T-helper 1 cell treated with Interleukin-12 subunit alpha and Interleukin-12 subunit beta and Interleukin-4 antibody, amounts not matched to agents 30 μg/mL and 1 μg/mL, for 36 hours (primary cell): ENCODE results near the gene CMA1.
"Not testable (repeated sequence)": the region's sequence is repeated elsewhere in the genome, so short reads cannot be mapped to it uniquely, and the experiment has no call there.

Source experiments
- H3K27ac Mint-ChIP-seq: one replicate; pipeline ENCODE4 v1.8.0; 2021; ENCODE audit warnings: mild to moderate bottlenecking, mixed read lengths
- H3K27me3 Mint-ChIP-seq: one replicate; pipeline ENCODE4 v1.8.0; 2021; ENCODE audit warnings: low read depth, mixed read lengths
- H3K36me3 Mint-ChIP-seq: one replicate; pipeline ENCODE4 v1.8.0; 2021; ENCODE audit warnings: low read depth, mixed read lengths
- H3K4me1 Mint-ChIP-seq: one replicate; pipeline ENCODE4 v1.8.0; 2021; ENCODE audit warnings: low read depth, mixed read lengths
- H3K4me3 Mint-ChIP-seq: one replicate; pipeline ENCODE4 v1.8.0; 2021; ENCODE audit warnings: mild to moderate bottlenecking, moderate library complexity, mixed read lengths
- H3K9me3 Mint-ChIP-seq: one replicate; pipeline ENCODE4 v1.8.0; 2021; ENCODE audit warnings: mixed read lengths

The CMA1 gene

GRCh38 chr14:24483604-24484252 lies 24.3 kb downstream of the CMA1 start:
- peaks cover 17% of the 10 kb centered on the region for H3K4me1 Mint-ChIP-seq
- H3K9me3 Mint-ChIP-seq: peaks cover 5% of the 10 kb centered on the region
- no peaks in the 10 kb centered on the region for H3K36me3 Mint-ChIP-seq
- H3K27me3 Mint-ChIP-seq: no peaks in the 10 kb centered on the region
- peak overlapping the region; percentile 18 for H3K4me3 Mint-ChIP-seq
- H3K27ac Mint-ChIP-seq: no peak overlapping the region

DNA sequence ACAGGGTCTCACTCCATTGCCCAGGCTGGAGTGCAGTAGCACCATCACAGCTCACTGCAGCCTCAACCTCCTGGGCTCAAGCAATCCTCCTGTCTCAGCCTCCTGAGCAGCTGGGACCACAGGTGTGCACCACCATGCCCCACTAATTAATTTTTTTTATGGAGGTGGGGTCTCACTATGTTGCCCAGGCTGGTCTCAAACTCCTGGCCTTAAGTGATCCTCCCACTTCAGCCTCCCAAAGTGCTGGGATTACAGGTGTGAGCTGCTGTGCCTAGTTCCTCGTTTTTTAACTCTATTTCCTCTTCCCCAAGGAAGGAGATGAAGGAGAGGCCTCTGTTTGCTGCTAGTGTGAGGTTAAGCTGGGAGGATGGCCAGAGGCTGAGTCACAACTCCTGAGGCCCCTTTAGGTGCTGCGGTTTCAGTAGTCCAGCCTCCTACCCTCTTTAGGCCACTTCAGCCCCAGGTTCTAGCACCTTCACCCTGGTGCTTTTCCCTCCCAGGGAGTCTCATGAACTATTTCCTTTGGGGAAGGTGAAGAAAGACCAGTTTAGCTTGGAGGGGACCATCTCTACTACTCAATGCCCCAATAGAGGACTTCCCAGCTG lies 25.3 kb downstream of the CMA1 start:
- not testable (repeated sequence) for H3K4me3 Mint-ChIP-seq, H3K36me3 Mint-ChIP-seq, H3K27me3 Mint-ChIP-seq, H3K9me3 Mint-ChIP-seq, H3K27ac Mint-ChIP-seq
- peaks cover 17% of the 10 kb centered on the region for H3K4me1 Mint-ChIP-seq

DNA sequence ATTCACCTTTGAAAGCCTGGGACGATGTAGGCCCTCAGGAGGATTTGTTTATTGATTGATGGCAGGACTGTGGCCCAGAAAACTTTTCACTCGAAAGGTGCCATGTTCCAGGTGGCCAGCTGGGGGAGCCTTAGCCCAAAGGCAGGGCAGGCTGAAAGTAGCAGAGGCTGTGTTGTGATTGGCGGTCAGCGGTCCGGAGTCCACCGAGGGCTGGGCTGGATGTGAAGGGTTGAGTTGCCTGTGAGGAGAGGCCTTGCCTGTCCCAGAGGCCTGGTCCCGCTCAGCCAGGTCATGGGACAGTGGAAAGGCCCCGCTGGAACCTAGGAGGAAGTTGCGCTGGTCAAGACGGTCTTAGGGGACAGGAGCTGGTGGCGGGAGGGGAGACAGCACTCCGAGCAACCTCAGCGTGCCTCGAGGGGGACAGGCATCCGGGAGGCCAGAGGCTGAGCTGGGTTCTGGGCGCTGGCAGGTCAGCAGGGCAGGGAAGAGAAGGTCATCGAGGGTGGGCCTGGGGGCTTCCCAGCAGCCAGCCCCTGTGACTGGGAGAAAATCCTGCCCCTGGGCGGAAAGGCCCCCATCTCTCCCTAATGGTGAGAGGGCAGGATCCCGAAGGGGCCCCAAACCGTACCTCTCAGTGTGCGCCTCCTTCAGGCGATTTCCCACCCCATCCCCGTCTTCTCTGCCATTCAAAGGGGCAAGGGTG lies 26.3 kb downstream of the CMA1 start:
- H3K4me1 Mint-ChIP-seq: peaks cover 17% of the 10 kb centered on the region
- peak overlapping the region; percentile 52 for H3K27ac Mint-ChIP-seq
- peak overlapping the region; percentile 57 for H3K4me3 Mint-ChIP-seq

GRCh38 chr14:24479999-24480398 lies 28.1 kb downstream of the CMA1 start:
- H3K36me3 Mint-ChIP-seq, H3K27ac Mint-ChIP-seq, H3K9me3 Mint-ChIP-seq, H3K4me3 Mint-ChIP-seq, H3K27me3 Mint-ChIP-seq: not testable (repeated sequence)
- peaks cover 17% of the 10 kb centered on the region for H3K4me1 Mint-ChIP-seq

More for the DNA sequence above, 26.3 kb downstream of the CMA1 start:
- no peaks in the 10 kb centered on the region for H3K27me3 Mint-ChIP-seq
- H3K36me3 Mint-ChIP-seq: no peaks in the 10 kb centered on the region
- peaks cover 6% of the 10 kb centered on the region for H3K9me3 Mint-ChIP-seq

- no peaks in the 10 kb centered on the region for H3K4me1 Mint-ChIP-seq
- H3K27ac Mint-ChIP-seq: no peak overlapping the region
- no peaks in the 10 kb centered on the region for H3K27me3 Mint-ChIP-seq
- H3K36me3 Mint-ChIP-seq: peaks cover 3% of the 10 kb centered on the region
- H3K9me3 Mint-ChIP-seq: peaks cover 17% of the 10 kb centered on the region
- no peak overlapping the region for H3K4me3 Mint-ChIP-seq
Observed at GRCh38 chr14:24475261-24475660, 32.8 kb downstream of the CMA1 start.

DNA sequence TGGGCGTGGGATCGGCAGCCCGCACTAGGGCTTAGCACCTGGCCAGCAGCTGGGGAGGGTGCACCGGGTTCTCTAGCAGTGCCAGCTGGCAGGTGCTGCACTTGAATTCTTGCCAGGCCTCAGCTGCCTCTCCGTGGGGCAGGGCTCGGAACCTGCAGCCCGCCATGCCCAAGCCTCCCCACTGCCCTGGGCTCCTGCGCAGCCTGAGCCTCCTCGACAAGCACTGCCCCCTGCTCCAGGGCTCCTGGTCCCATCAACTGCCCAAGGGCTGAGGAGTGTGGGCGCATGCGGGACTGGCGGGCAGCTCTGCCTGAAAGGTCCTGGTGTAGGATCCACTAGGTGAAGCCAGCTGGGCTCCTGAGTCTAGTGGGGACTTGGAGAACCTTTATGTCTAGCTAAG lies 34.9 kb downstream of the CMA1 start:
- Mint-ChIP-seq H3K27me3 (no peaks in the 10 kb centered on the region), H3K27ac (no peak overlapping the region), H3K9me3 (peaks cover 10% of the 10 kb centered on the region), H3K36me3 (peaks cover 3% of the 10 kb centered on the region), H3K4me3 (no peak overlapping the region), H3K4me1 (no peaks in the 10 kb centered on the region)

GRCh38 chr14:24470450-24470849 lies 37.6 kb downstream of the CMA1 start:
- not testable (repeated sequence) for H3K27me3 Mint-ChIP-seq, H3K27ac Mint-ChIP-seq, H3K4me1 Mint-ChIP-seq, H3K4me3 Mint-ChIP-seq, H3K36me3 Mint-ChIP-seq
- H3K9me3 Mint-ChIP-seq: peaks cover 10% of the 10 kb centered on the region

GRCh38 chr14:24465805-24466204 lies 42.3 kb downstream of the CMA1 start:
- Mint-ChIP-seq H3K4me1 (peaks cover 7% of the 10 kb centered on the region), H3K36me3 (peaks cover 2% of the 10 kb centered on the region), H3K4me3 (no peak overlapping the region), H3K27me3 (peaks cover 8% of the 10 kb centered on the region), H3K9me3 (peaks cover 8% of the 10 kb centered on the region), H3K27ac (no peak overlapping the region)

DNA sequence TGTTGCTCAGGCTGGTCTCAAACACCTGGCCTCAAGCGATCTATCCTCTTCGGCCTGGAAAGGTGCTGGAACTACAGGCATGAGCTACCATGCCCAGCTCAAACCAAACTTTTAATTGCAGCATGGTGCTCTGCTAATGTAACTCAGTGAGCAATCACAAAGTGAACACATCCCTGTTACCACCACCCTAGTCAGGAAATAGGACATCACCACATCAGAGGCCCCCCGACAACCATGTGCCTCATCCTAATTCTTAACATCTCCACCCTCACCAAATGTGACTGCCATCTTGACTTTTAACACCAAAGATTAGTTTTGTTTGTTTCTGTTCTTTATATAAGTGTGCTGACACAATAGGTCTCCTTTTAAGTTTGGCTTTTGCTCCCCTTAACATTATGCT lies 42.7 kb downstream of the CMA1 start:
- Mint-ChIP-seq H3K36me3 (peaks cover 4% of the 10 kb centered on the region), H3K9me3 (peaks cover 3% of the 10 kb centered on the region), H3K4me3 (no peak overlapping the region), H3K27ac (no peak overlapping the region), H3K4me1 (peaks cover 7% of the 10 kb centered on the region), H3K27me3 (peaks cover 8% of the 10 kb centered on the region)

GRCh38 chr14:24463884-24464785 lies 43.9 kb downstream of the CMA1 start:
- Mint-ChIP-seq H3K27ac (no peak overlapping the region), H3K4me3 (peak overlapping the region; percentile 18), H3K9me3 (peaks cover 3% of the 10 kb centered on the region), H3K27me3 (peaks cover 8% of the 10 kb centered on the region), H3K4me1 (peaks cover 7% of the 10 kb centered on the region), H3K36me3 (peaks cover 4% of the 10 kb centered on the region)

DNA sequence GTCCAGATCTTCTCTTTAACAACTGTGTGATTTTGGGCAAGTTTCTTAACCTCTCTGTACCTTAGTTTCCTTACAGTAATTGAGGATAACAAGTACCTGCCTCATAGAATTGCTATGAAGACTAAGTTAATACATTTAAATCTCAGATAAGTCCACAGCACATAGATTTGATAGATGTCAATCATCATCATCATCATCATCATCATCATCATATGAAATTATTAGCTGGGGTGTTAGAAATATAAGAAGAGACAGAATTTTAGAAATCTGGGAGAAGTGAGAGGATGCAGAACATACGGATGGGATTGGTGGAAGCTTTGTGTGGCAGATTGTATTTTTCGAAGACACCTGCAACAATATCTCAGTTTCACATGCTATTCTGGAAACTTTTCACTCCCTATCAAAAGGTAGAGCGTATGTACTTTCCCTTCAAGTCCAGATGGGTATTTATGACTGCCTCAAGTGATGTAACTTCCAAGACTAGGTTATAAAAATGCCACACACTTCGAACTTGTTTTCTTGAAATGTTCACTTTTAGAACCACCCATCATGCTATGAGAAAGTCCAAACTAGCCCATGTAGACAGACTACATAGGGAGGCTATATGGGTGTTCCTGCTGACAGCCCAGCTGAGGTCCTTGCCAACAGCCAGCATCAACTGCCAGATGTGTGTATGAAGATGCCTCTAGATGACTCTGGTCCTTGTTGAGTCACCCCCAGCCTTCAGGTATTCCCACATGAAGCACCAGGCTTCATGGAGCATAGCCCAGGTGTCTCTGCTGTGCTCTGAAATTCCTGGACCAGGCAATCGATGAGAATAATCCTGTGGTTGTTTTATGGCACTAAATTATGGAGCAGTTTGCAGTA lies 44.8 kb downstream of the CMA1 start:
- peaks cover 4% of the 10 kb centered on the region for H3K36me3 Mint-ChIP-seq
- H3K27ac Mint-ChIP-seq: no peak overlapping the region
- H3K4me1 Mint-ChIP-seq: peaks cover 7% of the 10 kb centered on the region
- no peak overlapping the region for H3K4me3 Mint-ChIP-seq
- peaks cover 3% of the 10 kb centered on the region for H3K9me3 Mint-ChIP-seq
- peaks cover 8% of the 10 kb centered on the region for H3K27me3 Mint-ChIP-seq

GRCh38 chr14:24461336-24461735 lies 46.7 kb downstream of the CMA1 start:
- peaks cover 4% of the 10 kb centered on the region for H3K36me3 Mint-ChIP-seq
- H3K27me3 Mint-ChIP-seq: no peaks in the 10 kb centered on the region

GRCh38 chr14:24459331-24459730 lies 48.7 kb downstream of the CMA1 start:
- H3K36me3 Mint-ChIP-seq: peaks cover 6% of the 10 kb centered on the region
- H3K27ac Mint-ChIP-seq: no peak overlapping the region
- no peak overlapping the region for H3K4me3 Mint-ChIP-seq
- H3K27me3 Mint-ChIP-seq: no peaks in the 10 kb centered on the region
- H3K9me3 Mint-ChIP-seq: peaks cover 3% of the 10 kb centered on the region
- peaks cover 2% of the 10 kb centered on the region for H3K4me1 Mint-ChIP-seq

More at GRCh38 chr14:24461336-24461735, 46.7 kb downstream of the CMA1 start:
- H3K4me1 Mint-ChIP-seq: peaks cover 7% of the 10 kb centered on the region
- H3K9me3 Mint-ChIP-seq: peaks cover 3% of the 10 kb centered on the region
- no peak overlapping the region for H3K27ac Mint-ChIP-seq
- no peak overlapping the region for H3K4me3 Mint-ChIP-seq

DNA sequence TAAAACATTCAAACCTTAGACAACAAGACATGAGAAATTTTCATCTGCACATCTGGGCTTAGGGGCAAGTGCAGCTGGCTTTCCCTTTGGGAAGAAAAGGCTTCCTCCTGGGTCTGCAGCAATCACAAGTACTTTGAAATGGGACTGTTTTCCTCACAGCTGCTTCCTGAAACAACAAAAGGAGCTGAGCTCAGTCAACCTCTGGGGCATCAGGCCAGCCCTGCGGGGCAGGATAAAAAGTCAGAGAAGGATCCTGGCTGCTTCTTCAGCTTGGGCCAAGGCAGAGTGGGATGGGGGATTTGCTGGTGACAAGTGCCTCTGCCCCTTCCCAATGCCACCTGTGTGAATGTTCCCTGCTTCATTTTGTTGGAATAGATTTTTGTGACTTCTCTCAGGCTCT lies 49.3 kb downstream of the CMA1 start:
- Mint-ChIP-seq H3K4me1 (no peaks in the 10 kb centered on the region), H3K4me3 (no peak overlapping the region), H3K27ac (no peak overlapping the region), H3K9me3 (peaks cover 9% of the 10 kb centered on the region), H3K36me3 (peaks cover 10% of the 10 kb centered on the region), H3K27me3 (no peaks in the 10 kb centered on the region)
